ENCODE data around the gene ELMO3. TPM values are rescaled to one million over a fixed set of nuclear protein-coding genes. Genes with fewer than 3 reads are reported as not detected.

Gene ELMO3
- total and polyA plus RNA-seq, 2 of the 13 experiments (the other 11 are each of a cell fraction or from before 2014, with no cell fraction given), result 2.6 to 4.0 TPM

- TF ChIP-seq, protein P1, sequence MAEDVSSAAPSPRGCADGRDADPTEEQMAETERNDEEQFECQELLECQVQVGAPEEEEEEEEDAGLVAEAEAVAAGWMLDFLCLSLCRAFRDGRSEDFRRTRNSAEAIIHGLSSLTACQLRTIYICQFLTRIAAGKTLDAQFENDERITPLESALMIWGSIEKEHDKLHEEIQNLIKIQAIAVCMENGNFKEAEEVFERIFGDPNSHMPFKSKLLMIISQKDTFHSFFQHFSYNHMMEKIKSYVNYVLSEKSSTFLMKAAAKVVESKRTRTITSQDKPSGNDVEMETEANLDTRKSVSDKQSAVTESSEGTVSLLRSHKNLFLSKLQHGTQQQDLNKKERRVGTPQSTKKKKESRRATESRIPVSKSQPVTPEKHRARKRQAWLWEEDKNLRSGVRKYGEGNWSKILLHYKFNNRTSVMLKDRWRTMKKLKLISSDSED (CRISPR knock-in tag; IDR thresholded peaks at IDR 0.05), result peak; percentile 80
- TF ChIP-seq, protein P2, sequence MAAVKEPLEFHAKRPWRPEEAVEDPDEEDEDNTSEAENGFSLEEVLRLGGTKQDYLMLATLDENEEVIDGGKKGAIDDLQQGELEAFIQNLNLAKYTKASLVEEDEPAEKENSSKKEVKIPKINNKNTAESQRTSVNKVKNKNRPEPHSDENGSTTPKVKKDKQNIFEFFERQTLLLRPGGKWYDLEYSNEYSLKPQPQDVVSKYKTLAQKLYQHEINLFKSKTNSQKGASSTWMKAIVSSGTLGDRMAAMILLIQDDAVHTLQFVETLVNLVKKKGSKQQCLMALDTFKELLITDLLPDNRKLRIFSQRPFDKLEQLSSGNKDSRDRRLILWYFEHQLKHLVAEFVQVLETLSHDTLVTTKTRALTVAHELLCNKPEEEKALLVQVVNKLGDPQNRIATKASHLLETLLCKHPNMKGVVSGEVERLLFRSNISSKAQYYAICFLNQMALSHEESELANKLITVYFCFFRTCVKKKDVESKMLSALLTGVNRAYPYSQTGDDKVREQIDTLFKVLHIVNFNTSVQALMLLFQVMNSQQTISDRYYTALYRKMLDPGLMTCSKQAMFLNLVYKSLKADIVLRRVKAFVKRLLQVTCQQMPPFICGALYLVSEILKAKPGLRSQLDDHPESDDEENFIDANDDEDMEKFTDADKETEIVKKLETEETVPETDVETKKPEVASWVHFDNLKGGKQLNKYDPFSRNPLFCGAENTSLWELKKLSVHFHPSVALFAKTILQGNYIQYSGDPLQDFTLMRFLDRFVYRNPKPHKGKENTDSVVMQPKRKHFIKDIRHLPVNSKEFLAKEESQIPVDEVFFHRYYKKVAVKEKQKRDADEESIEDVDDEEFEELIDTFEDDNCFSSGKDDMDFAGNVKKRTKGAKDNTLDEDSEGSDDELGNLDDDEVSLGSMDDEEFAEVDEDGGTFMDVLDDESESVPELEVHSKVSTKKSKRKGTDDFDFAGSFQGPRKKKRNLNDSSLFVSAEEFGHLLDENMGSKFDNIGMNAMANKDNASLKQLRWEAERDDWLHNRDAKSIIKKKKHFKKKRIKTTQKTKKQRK (IDR thresholded peaks at IDR 0.05; ENCODE audit: low read length), result no peak
- TF ChIP-seq ZNF124 (CRISPR knock-in tag; IDR thresholded peaks at IDR 0.05), result 0 out of 2 replicates have a peak, but pooled peaks have one; percentile 45
- TF ChIP-seq ZNF75D (CRISPR knock-in tag; IDR thresholded peaks at IDR 0.05; ENCODE audit: borderline replicate concordance), result no peak
- no peak for TF ChIP-seq ZIK1 (CRISPR knock-in tag; IDR thresholded peaks at IDR 0.05; ENCODE audit: borderline replicate concordance, low read depth)
- peak; percentile 84 for TF ChIP-seq ZNF547 (CRISPR knock-in tag; IDR thresholded peaks at IDR 0.05)
- peak; percentile 95 for TF ChIP-seq PHF20 (CRISPR knock-in tag; IDR thresholded peaks at IDR 0.05)
- no peak for TF ChIP-seq CENPT (CRISPR knock-in tag; IDR thresholded peaks at IDR 0.05; ENCODE audit: low read depth)
- no peak for TF ChIP-seq ZNF343 (CRISPR knock-in tag; IDR thresholded peaks at IDR 0.05)
- peak; percentile 52; the same call in 1 of the 2 replicates for TF ChIP-seq MAZ (IDR thresholded peaks at IDR 0.05; ENCODE audit: borderline replicate concordance, low read depth, low read length)
- peak; percentile 73; the same call in 1 of the 2 replicates for TF ChIP-seq MAZ (CRISPR knock-in tag; IDR thresholded peaks at IDR 0.05; ENCODE audit: low read depth)
- peak; percentile 96 for TF ChIP-seq GABPB1 (CRISPR knock-in tag; IDR thresholded peaks at IDR 0.05)
- 0 out of 2 replicates have a peak, but pooled peaks have one; percentile 14 for TF ChIP-seq ZNF232 (CRISPR knock-in tag; IDR thresholded peaks at IDR 0.05; ENCODE audit: borderline replicate concordance)
- peak; percentile 78 for TF ChIP-seq HOXD1 (CRISPR knock-in tag; IDR thresholded peaks at IDR 0.05)
- TF ChIP-seq ZNF260 (CRISPR knock-in tag; IDR thresholded peaks at IDR 0.05; ENCODE audit: borderline replicate concordance, low read depth), result no peak
- peak; percentile 51 for TF ChIP-seq ZBTB38 (CRISPR knock-in tag; IDR thresholded peaks at IDR 0.05)
- peak; percentile 34; the same call in 1 of the 2 replicates for TF ChIP-seq HNF4G (IDR thresholded peaks at IDR 0.05; ENCODE audit: borderline replicate concordance, low read depth, low read length)
- peak; percentile 75; the same call in 1 of the 2 replicates for TF ChIP-seq HNF4G (CRISPR knock-in tag; IDR thresholded peaks at IDR 0.05; ENCODE audit: borderline replicate concordance, low read depth)
- TF ChIP-seq, protein P3, sequence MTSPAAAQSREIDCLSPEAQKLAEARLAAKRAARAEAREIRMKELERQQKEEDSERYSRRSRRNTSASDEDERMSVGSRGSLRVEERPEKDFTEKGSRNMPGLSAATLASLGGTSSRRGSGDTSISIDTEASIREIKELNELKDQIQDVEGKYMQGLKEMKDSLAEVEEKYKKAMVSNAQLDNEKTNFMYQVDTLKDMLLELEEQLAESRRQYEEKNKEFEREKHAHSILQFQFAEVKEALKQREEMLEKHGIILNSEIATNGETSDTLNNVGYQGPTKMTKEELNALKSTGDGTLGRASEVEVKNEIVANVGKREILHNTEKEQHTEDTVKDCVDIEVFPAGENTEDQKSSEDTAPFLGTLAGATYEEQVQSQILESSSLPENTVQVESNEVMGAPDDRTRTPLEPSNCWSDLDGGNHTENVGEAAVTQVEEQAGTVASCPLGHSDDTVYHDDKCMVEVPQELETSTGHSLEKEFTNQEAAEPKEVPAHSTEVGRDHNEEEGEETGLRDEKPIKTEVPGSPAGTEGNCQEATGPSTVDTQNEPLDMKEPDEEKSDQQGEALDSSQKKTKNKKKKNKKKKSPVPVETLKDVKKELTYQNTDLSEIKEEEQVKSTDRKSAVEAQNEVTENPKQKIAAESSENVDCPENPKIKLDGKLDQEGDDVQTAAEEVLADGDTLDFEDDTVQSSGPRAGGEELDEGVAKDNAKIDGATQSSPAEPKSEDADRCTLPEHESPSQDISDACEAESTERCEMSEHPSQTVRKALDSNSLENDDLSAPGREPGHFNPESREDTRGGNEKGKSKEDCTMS (CRISPR knock-in tag; conservative IDR thresholded peaks at IDR 0.05), result 0 out of 2 replicates have a peak, but pooled peaks have one; percentile 8
- no peak for TF ChIP-seq PBX2 (CRISPR knock-in tag; IDR thresholded peaks at IDR 0.05)
Measured at GRCh38 chr16:67191995-67192681, 6.8 kb upstream of the ELMO3 start, which contains the start of gene E2F4 (continued).

Measured in HepG2 (cell line).